Motor neuron (in vitro differentiated cells): ENCODE data around the gene LCNL1. TPM values are rescaled to one million over a fixed set of nuclear protein-coding genes. Genes with fewer than 3 reads are reported as not detected.

ENCODE experiments used
- ATAC-seq, 8 experiments: fragments of 200-7000 bp; cut with Tn5 transposase; replicated peaks in 6 of 8; 2 replicates each; pipeline ENCODE4 v1.8.0; 2021; ENCODE audit warnings: mild to moderate bottlenecking in 8 of 8, moderate library complexity in 8 of 8
- H3K27ac ChIP-seq, 2 donors: fragments of 250-450 bp; sonication (Bioruptor Pico); 2 replicates each; pipeline ENCODE4 v1.9.0; 2021; ENCODE audit warnings: antibody characterized with exemption in 2 of 2, mild to moderate bottlenecking in 2 of 2, moderate library complexity in 1 of 2
- H3K4me1 ChIP-seq, 2 donors: fragments of 250-450 bp; sonication (Bioruptor Pico); replicated peaks in 1 of 2; 2 replicates each; pipeline ENCODE4 v1.6.1; 2021; ENCODE audit warnings: antibody characterized with exemption in 2 of 2, mild to moderate bottlenecking in 2 of 2, moderate library complexity in 1 of 2
- H3K4me3 ChIP-seq, 5 donors: fragments of 250-450 bp; sonication (Bioruptor Pico); 2 replicates each; pipeline ENCODE4 v1.9.0; 2021; ENCODE audit warnings: antibody characterized with exemption in 5 of 5, mild to moderate bottlenecking in 5 of 5, moderate library complexity in 4 of 5
- WGBS, 10 experiments: fragments of 450-650 bp; shearing (Covaris generic); methylation state at CpG; one replicate each; pipeline ENCODE4 v1.0.0; 2022; 5-methylcytosine and 5-hydroxymethylcytosine counted together
- in situ Hi-C, 9 experiments: fragments of 400-800 bp; cut with MboI; loops; one replicate each; pipeline ENCODE4 v1.15.0; 2021; ENCODE audit warnings: low sequenced_read_pairs in 9 of 9, low pct_unique_long_range_greater_than_20kb in 2 of 9; ENCODE audit not compliant: unreplicated experiment in 9 of 9
- total RNA-seq, 8 experiments: library from RNA; unstranded; fragments of 300-600 nt; gene quantifications; 2 replicates each; pipeline versions ENCODE4 v1.2.3 to v1.2.4, GENCODE V29; 2022

LCNL1 gene
- total RNA-seq, 8 experiments from 2014 or later, result 0.11 to 1.3 (median 0.73) TPM

DNA sequence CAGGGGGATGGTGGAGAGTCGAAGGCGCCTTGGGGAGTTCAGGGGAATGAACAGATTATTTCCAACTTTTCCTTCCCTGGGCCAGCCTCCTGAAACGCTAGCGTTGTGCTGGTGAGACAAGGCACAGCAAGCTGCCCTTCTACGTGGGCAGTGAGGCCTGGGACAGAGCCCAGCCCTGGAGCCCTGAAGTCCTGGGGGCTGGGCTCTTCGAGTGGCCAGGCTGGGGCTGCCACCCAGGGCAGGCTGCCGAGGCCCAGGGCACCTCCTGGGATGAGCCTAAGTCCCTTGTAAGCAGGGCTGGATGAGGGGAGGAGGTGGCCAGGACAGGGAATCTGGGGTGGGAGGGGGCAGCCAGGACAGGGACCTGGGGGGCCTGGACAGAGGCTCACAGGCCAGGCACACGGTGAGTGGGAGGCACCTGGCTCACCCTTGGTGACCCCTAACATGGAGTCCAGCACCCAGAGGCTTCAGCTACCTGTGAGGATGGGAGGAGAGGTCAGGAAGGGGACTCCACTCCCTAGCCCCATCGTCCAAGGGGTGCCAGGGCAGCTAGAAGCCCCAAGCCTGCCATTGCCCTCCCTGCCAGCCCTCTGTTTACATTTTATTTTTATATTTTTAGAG is 32.0 kb upstream of the LCNL1 start:
- in situ Hi-C loops, result no loop called here
- peak overlapping the region; percentile 91 for H3K27ac ChIP-seq
- WGBS, 10 experiments, result 40 to 75% methylated on average over 1 of the region's 9 CpGs; no CpG with 5 or more reads in 8 of the 10 experiments
- H3K4me1 ChIP-seq, result peaks cover 23 to 32% of the 10 kb centered on the region in 2 donors
- peak overlapping the region; percentile 42 to 66 (median 61) for H3K4me3 ChIP-seq
- peak in 1 of 8 experiments; percentile 0 for ATAC-seq

DNA sequence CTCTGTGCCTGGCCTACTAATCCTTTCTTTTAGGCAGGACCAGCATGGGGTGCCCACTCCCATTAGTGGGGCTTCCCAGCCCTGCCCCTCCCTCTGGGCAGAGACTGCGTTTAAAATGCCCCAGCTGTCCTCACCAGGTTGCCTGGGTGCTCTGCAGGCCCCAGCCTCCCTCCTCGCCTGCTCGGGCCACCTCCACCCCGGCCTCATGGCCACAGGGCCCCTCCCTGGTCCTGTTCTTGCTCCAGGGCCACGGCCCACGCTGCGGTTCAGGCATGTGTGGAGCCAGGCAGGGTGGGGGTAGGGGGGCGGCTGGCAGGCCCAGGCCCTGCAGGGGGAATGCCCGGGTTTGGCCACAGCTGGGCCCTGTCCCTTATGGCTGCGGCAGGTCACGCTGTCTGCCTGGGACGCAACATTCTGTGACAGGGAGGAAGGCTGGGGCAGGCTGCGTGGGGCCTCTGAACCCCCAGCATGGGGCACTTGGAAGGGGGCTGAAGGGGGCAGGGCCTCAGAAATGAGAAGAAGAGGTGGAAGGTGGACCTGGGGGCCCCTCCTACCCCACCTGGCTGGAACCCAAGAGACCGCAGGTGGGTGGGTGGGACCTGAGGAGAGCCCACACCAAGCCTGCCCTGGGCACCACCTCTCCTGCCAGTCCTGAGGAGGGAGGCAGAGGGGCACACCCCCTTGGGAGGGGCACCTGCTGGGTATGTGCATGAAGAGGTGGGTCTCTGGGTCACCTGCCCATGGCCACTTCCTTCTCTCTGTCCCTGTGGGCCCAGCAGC is 31.1 kb upstream of the LCNL1 start, which contains the start of gene LCN12:
Gene LCN12 (plus strand): TSS at position 733 of the 780 bp plus-strand sequence. CDS start 55 bp downstream, outside the sequence.
- no peak within 1 kb of the TSS for H3K27ac ChIP-seq
- no peak within 1 kb of the TSS for H3K4me3 ChIP-seq
- WGBS, 10 experiments, result 100% methylated on average over 1 of the region's 14 CpGs; no CpG with 5 or more reads in 9 of the 10 experiments
- H3K4me1 ChIP-seq, result peaks cover 23 to 32% of the 10 kb centered on the region in 2 donors
- ATAC-seq, result no peak
- in situ Hi-C loops, result no loop called here

DNA sequence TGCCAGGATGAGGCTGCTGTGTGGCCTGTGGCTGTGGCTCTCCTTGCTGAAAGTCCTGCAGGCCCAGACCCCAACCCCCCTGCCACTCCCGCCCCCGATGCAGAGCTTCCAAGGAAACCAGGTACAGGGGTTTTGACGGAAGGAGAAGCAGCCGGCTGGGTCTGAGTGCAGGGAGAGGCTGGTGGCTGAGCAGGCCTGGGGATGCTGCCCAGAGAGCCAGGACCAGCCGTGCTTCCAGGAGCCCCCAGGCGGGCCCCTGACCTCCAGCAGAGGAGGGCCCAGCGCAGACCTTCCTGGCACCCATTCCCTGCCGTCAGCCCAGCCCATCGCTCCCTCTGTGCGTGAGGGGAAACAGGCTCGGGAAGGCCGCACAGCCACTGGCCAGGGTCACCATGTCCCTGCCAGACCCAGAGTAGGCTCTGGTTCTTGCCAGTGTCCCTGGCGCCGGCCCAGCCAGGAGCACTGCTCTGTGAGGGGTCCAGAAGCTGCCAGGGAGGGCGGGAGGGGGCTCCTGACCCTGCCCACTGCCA is 30.4 kb upstream of the LCNL1 start:
- no peak overlapping the region for H3K4me3 ChIP-seq
- ATAC-seq, result peak in 4 of 8 experiments; percentile 13 to 30 (median 20)
- in situ Hi-C loops, result no loop called here
- H3K27ac ChIP-seq, result no peak overlapping the region
- peaks cover 23 to 32% of the 10 kb centered on the region in 2 donors for H3K4me1 ChIP-seq
- 48 to 62% methylated on average over 3 to 5 of the region's 15 CpGs; no CpG with 5 or more reads in 8 of the 10 experiments for WGBS, 10 experiments

DNA sequence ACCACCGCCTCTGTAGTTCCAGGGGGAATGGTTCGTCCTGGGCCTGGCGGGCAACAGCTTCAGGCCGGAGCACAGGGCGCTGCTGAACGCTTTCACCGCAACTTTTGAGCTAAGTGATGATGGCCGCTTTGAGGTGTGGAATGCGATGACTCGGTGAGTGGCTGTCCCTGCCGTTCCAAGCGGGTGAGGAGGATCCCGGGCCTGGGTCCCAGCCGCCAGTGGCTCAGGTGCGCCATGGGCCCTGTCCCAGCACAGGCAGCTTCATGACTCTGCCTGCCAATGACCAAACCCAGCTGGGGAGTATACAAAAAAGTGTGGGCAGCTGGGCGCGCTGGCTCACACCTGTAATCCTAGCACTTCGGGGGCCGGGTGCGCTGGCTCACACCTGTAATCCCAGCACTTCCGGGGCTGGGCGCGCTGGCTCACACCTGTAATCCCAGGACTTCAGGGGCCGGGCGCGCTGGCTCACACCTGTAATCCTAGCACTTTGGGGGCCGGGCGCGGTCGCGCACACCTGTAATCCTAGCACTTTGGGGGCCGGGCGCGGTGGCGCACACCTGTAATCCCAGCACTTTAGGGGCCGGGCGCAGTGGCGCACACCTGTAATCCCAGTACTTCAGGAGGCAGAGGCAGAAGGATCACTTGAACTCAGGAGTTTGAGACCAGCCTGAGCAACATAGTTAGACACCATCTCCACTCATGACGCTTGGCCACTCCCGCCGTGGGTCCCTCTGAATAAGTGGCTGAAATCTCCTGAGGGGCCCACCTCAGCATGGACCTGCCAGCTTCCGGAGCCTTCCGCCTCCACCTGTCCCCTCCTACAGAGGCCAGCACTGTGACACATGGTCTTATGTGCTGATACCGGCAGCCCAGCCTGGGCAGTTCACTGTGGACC is 29.7 kb upstream of the LCNL1 start:
- in situ Hi-C loops, result no loop called here
- 38 to 97% (median 94%) methylated on average over 2 to 12 of the region's 44 CpGs; no CpG with 5 or more reads in 4 of the 10 experiments for WGBS, 10 experiments
- H3K4me1 ChIP-seq, result peaks cover 23 to 28% of the 10 kb centered on the region in 2 donors
- H3K27ac ChIP-seq, result no peak overlapping the region
- no peak for ATAC-seq
- H3K4me3 ChIP-seq, result no peak overlapping the region

DNA sequence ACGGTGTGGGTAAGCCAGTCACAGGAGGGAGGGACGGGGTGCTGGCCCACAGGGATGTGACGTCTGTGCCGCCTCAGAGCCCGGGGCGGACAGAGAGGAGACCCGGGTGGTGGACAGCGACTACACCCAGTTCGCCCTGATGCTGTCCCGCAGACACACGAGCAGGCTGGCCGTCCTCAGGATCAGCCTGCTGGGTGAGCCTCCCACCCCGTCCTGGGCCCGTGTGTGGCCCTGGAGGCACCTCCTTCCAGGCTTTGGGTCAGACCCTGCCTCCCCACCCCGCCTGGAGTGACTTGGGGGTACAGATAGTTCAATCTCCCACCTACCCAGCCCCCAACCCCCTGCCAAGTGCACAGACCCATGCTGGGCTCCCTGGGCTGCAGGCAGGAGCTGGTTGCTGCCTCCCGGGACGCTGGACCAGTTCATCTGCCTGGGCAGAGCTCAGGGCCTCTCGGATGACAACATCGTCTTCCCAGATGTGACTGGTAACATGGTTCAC is 29.0 kb upstream of the LCNL1 start:
- Histone ChIP-seq H3K4me1 (peaks cover 23 to 25% of the 10 kb centered on the region in 2 donors), H3K27ac (no peak overlapping the region), H3K4me3 (no peak overlapping the region)
- no peak for ATAC-seq
- WGBS, 10 experiments, result 100% methylated on average over 1 of the region's 19 CpGs; no CpG with 5 or more reads in 9 of the 10 experiments
- in situ Hi-C loops, result no loop called here

DNA sequence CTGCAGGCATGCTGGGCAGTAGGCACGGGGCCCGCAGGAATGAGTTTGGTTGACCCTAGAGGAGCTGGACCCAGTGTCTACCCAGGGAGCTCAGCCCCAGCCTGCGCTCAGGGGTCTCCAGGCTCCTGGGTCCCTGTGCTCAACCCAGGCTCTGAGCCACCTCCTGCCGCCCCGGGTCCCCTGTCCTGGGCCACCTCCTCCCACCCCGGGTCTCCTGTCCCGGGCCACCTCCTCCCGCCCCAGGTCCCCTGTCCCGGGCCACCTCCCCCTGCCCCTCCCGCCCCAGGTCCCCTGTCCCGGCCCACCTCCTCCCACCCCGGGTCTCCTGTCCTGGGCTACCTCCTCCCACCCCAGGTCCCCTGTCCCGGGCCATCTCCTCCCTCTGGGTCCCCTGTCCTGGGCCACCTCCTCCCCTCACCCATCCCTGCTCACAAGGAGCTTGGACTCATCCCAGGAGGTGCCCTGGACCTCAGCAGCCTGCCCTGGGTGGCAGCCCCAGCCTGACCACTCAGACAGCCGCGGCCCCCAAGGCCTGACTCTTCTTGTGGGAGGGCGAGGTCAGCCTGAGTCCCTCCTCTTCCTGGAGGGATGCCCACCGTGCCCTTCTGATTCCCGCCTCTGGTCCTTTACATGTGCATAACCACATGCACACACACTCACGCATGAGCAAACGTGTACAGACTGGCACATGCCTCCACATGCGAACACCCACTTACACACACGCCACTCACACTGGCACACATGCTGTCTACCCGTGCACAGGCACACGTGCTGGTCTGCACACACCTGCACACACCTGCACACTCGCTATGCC is 28.3 kb upstream of the LCNL1 start:
- H3K4me3 ChIP-seq, result no peak overlapping the region
- no peak overlapping the region for H3K27ac ChIP-seq
- ATAC-seq, result no peak
- WGBS, 10 experiments, result 47 to 94% (median 60%) methylated on average over 1 to 8 of the region's 25 CpGs; no CpG with 5 or more reads in 5 of the 10 experiments
- H3K4me1 ChIP-seq, result peaks cover 18 to 20% of the 10 kb centered on the region in 2 donors
- in situ Hi-C loops, result no loop called here

DNA sequence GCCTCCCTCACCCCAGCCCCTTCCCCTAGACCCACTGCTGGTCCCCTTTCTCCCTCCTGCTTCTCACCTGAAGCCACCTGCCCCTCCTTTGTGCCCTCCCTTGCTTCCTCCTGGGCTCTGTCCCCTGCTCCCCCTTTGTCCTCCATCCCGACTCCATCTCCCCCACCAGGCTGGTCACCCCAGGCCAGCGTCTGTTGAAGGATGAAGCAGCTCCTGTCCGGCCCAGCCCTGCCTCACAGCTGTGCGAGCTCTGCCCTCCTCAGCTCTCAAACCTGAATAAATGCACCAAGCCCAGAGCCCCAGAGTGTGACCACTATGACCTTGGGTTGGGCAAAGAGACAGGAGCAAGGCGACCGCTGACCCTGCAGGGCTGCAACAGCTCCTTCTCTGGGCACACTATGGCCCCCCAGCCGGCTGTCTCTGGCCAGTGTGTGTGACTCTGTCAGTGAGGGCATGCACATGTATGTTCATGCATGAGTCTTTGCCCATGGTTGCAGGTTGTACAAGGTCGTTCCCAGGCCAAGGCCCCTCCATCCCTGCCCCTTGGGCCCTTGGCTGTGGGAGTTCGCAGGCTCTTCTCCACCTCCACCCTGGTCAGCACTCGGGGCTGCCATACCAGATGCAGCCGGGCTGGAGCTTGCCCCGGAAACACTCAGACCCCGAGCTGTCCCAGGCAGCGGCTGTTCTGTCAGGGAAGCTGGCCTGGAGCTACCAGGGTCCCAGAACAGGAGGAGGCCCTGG is 27.4 kb upstream of the LCNL1 start:
- no peak for ATAC-seq
- in situ Hi-C loops, result no loop called here
- no peak overlapping the region for H3K27ac ChIP-seq
- H3K4me1 ChIP-seq, result peaks cover 17% of the 10 kb centered on the region in 2 donors
- WGBS, 10 experiments, result 0 to 44% (median 0%) methylated on average over 1 to 3 of the region's 14 CpGs; no CpG with 5 or more reads in 7 of the 10 experiments
- H3K4me3 ChIP-seq, result no peak overlapping the region

DNA sequence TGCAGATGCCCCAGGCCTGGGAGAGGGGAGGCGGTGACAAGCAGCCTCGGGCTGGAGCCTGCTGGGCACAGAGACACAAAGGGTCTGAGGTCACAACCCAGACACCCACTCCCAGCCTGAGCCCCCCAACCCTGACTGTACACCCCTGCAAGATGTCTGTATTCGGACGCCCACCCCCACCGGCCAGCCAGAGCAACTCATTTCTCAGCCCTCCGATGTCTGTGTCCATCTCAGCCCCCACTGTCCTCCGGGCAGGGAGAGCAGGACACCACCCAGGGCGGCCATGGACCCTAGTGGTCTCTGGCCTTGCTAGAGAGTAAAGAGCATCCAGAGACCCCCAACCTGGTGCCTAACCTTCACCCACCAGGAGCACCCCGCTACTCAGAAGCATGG is 26.9 kb upstream of the LCNL1 start:
- H3K27ac ChIP-seq, result no peak overlapping the region
- ATAC-seq, result no peak
- in situ Hi-C loops, result no loop called here
- no peak overlapping the region for H3K4me3 ChIP-seq
- 65 to 100% (median 80%) methylated on average over 1 to 5 of the region's 9 CpGs; no CpG with 5 or more reads in 7 of the 10 experiments for WGBS, 10 experiments
- peaks cover 13% of the 10 kb centered on the region in 2 donors for H3K4me1 ChIP-seq

DNA sequence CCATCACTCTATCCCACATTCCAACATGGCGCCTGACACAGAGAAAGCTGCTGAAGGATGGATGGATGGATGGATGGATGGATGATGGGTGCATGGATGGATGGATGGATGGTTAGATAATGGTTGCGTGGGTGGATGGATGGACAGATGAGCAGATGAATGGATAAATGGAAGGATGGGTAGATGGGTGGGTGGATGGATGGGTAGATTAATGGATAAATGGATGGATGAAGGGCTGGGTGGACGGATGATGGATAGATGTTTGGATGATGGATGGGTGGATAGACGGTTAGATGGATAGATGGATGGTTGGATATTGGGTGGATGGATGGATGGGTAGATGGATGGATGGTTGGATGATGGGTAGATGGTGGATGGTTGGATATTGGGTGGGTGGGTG is 26.2 kb upstream of the LCNL1 start:
- in situ Hi-C loops, result no loop called here
- peaks cover 12 to 19% of the 10 kb centered on the region in 2 donors for H3K4me1 ChIP-seq
- 47 to 94% (median 86%) methylated on average over 1 to 4 of the region's 4 CpGs; no CpG with 5 or more reads in 3 of the 10 experiments for WGBS, 10 experiments
- H3K4me3 ChIP-seq, result no peak overlapping the region
- no peak for ATAC-seq
- H3K27ac ChIP-seq, result no peak overlapping the region

DNA sequence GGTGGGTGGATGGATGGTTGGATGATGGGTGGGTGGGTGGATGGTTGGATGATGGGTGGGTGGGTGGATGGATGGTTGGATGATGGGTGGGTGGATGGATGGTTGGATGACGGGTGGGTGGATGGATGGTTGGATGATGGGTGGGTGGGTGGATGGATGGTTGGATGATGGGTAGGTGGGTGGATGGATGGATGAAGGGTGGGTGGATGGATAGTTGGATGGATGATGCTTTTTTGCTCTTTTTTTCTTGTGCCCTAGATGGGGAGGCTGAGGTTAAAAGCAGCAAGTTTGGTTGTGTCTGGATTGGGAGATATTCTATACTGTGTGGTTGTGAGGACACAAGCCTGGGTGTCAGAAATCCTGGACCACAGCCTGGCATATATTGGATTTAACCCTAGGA is 25.3 kb upstream of the LCNL1 start:
- no CpG with 5 or more reads among the region's 1 CpG for WGBS, 10 experiments
- in situ Hi-C loops, result no loop called here
- Histone ChIP-seq H3K27ac (no peak overlapping the region), H3K4me1 (peaks cover 3 to 11% of the 10 kb centered on the region in 2 donors), H3K4me3 (no peak overlapping the region)
- no peak for ATAC-seq

DNA sequence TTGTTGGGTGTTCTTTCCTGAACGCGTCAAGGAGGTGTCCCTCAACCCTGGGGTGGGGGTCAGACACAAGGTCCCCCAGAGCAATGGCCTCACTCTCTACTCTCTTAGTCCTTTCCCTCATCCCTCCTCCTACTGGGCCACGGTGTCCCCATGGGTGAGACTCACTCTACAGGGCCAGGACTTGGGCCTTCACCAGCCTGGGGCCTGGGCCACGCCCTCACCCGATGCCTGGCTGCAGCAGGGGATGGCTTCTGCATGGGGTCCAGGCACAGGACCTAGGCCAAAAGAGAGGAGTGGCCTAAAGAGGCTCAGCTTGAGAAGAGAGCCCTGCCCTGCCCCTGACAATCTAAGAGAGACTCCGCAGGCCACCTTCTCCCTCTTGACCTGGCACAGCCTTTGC is 24.9 kb upstream of the LCNL1 start:
- no peak for ATAC-seq
- Histone ChIP-seq H3K4me3 (no peak overlapping the region), H3K27ac (no peak overlapping the region), H3K4me1 (peaks cover 0 to 8% of the 10 kb centered on the region in 2 donors)
- 70 to 100% (median 90%) methylated on average over 1 to 4 of the region's 6 CpGs; no CpG with 5 or more reads in 4 of the 10 experiments for WGBS, 10 experiments
- in situ Hi-C loops, result no loop called here
